Epidermal melanocyte (primary cell): Measurements from ENCODE around the gene KRT73.

ENCODE experiments used
- DNase-seq: peaks from one replicate; pipeline ENCODE4 v3.0.0; 2011; ENCODE audit warnings: low spot score; ENCODE audit not compliant: insufficient read length

The KRT73 gene

DNA sequence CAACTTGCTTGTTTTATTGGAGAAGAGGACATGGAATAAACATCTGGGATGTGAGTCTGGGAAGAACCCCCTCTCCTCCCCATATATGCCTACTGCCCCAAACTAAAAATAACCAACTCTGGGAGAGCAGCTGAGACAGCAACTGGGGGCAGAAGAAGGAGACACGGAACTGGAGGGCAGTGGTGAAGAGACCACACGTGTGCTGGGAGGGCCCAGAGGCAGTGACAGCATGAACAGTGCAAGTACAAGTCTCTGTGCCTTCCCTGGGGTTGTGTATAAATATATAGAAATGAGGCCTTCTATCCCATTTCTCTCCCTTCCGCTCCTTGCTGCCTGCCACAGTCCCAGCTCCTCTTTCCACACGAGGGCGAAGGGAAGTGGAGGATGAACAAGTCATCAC is 4.0 kb upstream of the KRT73 start:
- DNase-seq, result no peak

DNA sequence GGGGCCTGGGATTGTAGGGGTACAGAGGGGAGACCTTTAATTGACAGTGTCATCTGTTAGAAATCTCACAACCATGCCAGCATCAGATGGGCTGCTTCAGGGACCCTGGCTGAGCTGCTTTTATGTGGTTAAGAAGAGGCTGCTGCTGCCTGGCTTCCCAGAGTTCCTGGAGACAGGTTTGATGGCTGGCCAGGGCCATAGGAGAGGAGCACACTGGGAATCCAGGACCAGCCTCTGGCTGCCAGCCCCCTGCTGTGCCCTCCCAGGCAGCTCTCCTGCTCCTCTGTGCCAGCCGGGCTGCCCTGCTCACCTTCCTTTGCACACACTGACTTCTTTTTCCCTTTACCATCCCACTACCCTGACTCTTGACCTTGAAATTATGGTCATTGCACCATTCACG is 507 bp upstream of the KRT73 start:
- no peak for DNase-seq

DNA sequence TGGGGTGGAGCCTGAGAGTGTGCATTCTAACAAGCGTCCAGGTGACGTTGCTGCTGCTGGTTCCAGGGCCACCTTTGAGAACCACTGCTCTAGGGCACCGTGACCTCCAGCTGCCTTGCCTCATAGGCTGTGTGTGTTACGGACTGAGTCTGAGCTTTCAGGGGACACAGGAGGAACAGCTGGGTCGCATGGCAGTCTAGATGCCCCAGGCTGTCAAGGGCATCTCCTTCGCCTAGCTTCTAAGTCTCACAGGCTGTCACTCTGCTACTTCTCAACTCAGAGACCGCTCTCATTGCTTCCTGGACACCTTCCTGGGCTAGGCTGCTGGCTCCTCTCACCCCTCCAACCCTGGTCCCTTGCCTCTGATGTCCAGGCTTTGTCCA is 965 bp downstream of the KRT73 start:
- no peak for DNase-seq

DNA sequence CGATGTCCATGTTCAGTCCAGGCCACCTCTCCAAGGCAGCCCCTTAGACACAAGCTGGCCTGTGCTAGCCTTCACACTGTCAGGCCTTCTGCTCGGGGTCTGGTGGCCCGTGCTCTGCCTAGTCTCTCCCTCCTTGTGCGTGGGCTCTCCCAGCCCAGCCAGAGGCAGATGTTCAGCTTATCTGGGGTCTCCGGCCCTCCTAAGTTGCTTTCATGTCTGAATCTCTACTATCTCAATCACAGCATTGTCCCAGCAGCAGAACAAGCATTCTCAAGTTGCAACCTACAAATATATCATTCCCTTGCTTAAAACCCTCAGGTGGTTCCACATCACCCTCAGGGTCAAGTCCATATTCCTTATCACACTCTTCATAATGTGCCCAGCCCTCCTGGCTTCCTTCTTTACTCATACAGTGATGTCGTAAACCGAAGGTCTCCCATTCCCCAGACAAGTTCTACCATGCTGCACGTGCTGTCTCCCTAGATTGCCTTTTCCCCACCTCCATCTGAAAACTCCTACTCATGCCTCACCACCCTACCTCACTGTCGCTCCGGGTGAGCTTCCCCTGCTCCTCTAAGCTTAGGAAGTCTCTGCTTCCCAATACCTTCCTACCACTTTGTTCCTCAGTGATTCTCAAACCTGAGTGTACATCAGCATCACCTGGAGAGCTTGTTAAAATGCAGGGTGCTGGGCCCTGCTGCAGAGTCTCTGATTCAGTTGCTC is 1.5 kb downstream of the KRT73 start:
- DNase-seq, result no peak

DNA sequence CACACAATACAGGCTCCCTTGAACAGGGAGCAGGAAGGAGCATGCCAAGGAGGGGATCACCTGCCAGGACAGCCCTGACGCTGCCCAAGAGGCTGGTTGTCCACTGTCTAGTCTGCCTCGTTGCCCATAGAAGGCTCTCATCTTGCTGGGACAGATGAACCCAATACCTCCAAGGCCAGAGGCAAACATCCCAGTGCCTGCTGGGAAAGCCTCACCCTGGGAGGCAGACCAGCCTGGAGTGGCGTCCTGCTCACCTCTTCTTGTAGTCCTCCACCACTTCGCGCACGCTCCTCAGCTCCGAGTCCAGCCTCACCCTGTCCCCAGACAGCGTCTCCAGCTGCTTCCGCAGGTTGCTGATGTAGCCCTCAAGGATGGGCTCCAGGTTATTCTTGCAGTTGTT is 2.4 kb downstream of the KRT73 start:
- no peak for DNase-seq

DNA sequence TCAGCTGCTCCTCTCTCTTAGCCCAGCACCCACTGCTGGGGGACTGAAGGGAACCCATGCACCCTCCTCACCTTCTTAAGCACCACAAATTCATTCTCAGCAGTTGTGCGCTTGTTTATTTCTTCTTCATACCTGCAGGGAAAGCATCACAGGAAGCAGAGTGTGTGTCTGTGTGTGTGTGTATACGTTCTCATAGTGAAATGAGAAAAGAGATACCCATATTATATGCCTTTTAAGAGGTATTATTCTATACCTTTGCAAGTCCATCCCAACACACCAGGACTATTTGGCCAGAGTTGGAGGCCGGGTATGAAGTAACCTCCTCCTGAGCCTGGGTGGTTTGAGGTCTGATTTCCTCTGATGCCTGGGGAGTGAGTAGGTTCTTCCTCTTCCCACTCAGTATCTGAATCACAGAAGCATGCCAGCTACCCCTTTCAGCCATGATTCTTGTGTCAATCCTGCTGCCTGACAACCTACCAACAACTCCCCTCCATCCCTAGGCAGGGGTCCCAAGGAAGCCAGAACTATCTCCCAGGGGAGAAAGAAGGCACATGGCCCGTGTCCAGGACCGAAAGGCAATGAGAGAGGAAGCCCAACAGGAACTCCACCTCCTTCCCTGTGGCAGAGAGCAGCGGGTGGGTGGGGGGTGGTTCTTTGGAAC is 3.0 kb downstream of the KRT73 start:
- DNase-seq, result no peak

DNA sequence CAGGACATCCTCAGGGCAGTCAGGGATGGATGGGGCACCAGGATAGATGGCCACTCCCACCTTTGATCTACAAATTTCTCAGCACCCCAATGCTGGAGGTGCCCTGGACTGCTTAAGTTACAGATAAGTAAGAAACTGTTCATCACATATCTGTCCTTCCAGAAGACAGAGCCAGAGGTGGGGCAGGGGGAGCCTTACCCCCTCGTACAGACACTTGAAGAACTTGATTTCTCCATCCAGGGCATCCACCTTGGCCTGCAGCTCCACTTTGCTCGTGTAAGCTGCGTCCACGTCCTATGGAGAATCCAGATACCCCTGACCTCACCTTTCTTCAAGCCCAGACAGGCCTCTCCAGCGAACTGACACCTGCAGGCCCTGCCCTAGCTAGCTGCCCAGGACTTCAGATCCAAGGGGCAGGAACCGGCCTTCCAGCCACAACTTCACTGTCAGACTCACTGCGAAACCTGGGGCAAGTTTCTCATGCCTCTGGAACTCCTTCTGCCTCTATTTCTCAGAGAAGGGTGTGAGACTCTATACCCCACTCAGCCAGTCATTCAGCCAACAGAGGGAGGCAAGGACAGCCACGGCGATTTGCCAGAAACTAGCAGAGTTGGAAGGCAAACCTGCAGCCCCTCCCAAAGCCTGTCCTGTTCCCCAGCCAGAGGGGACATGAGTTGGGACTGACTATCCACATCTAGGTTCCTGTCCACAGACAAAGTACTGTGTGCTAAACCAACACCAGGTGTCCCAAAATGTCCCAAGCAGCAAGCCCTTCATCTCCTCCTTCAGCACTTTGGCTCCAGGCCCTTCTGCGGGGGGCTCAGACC is 3.8 kb downstream of the KRT73 start:
- DNase-seq, result no peak

DNA sequence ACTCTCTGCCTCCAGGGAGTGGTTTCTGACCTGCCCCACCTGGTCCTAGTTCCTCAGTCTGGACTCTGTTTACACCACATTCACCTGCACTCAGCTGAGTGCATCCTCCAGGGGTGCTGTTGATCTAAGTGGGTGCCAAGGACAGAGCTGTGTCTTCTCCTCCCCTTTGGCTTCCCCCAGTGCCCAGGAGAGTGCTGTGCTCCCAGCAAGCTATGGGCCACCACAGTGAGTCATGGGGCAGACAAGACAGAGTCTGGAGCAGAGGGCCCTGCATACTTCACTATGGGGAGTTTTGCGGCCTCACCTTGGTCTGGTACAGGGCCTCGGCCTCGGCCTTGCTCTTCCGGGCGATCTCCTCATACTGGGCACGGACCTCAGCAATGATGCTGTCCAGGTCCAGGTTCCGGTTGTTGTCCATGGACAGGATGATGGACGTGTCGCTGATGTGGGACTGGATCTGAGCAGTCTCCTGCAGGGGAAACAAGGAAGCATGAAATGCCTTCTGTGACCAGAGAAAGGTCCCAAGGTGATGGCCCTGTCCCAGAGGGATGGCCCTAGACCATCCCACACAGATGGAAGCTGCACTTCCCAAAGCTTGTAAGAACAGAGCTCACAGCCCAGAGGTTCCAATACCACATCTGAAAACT is 4.9 kb downstream of the KRT73 start:
- DNase-seq, result no peak

DNA sequence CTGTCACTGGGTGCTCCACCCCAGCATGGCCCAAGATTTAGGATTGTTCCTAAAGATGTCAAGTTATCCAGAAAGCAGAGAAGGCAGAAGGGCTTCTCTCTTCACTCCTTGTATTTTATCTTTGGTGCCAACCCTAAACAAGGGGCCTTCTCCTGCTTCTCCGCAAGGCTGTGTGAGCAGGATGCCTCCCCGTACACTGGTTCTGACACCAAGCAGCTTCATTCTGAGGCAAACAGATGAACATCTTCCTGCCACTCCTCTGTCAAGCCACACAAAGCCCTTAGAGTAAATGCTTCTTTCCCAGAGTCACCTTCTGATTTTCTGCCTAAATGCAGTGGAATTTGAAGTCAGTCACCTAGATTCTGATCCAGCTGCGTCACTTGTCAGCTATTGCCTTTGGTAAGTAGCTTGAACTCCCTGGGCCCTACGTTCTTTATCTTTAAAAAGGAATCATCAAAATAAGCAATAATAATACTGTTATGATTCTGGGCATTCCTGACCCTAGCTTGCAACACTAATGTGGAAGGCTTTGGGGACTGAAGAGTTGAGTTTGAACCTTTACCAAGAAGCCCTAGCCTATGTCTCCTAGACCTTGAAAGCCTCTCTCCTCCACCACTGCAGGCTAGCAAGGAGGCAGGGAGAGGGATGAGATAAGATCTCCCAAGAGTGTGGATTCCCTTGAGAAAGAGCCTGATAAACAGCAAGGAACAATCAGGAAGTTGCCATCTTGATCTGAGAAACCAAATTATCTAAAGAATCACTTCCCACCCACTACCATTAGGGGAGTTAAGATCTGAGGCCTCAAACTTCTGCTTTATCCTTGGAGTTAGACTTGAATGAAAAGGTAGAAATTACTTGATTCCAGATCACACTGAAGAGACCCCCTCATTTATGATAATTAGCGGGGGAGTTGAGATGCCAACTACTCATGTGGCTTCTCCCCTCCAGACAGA is 5.7 kb downstream of the KRT73 start:
- no peak for DNase-seq

DNA sequence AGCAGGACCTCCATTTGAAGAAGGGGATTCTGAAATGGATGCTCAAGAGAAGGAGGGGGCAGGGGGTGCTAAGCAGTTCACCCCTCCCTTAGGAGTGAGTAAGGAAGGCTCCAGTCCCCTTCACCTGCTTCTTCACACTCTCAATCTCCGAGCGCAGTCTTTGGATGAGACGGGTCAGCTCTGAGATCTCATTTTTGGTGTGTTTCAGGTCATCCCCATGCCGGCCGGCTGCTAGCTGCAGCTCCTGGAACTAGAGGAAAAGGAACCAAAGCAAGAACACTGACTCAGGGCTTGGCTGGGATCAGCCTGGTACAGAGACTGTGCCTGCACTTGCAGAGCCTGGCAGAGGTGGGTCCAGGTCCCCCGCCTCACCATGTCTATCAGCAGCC is 7.3 kb downstream of the KRT73 start:
- DNase-seq, result no peak

DNA sequence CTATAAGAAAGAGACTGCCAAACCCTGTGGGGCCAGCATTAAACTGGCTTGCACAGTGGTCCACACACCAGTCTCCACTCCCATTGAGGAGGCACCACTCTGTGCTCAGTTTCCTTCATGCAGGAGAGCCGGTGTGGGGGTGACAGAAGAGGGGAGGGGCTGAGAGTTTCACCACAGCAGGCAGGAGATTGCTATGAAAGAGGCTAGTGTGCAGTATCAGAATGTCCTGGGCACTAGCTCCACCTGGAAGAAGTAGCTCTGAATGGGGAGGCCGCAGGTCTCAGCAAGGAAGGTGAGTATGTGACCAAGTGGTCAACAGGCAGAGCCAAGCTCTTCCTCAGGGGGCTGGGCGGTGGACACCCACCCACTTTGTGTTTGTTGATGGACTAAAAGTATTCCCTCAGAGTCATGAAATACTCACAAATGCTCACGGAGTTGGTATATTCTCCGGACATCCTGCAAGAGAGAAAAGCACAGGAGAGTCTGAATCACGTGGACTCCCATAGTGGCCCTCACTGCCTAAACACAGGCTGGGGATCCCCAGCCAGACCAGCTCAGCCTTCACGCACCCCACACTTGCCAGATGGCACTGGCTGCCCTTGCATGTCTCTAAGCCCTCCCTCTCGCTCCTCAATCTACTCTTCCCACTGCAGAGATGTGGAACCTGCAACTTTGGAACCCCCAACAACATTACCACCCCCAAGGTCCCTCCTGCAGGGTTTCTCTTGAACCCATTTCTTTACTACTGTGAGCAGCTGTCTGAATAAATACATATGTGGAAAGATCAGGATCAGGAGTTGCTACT is 9.3 kb downstream of the KRT73 start:
- no peak for DNase-seq

DNA sequence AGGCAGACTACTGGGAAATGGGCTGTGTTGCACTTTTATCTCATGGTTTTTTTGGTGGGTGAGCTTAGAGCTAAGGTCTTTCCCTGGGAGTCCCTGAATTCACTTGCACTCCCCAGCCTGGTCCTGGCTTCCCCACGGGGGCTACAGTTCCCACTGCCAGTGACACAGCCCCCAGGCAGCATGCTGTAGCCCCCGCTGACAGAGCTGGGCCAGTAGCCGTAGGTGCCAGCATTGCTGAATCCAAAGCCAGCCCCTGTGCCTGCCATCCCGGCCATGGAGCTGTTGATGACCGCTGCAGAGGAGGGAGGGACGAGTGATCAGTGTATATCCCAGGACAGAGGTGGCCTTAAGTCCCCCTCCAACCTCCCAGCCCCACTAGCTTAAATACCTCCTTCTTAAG is 10.2 kb downstream of the KRT73 start:
- no peak for DNase-seq

DNA sequence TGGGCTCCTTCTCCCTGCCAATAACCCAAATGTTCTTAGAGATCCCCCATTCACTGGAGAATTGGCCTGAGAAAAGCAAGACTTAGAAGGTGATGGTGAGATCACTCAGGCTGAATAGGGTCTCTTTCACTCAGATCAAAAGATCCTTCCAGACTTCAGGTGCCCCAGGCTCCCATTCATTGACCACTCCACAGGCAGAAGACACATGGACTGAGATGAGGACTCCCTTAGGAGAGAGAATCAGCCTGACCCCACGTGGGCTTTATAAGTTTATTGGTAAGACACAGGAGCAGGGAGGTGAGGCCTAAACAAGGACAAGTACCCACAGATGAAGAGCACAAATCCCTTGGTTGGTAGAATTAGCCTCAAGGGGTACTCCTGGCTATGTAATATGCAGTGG is 11.0 kb downstream of the KRT73 start:
- DNase-seq, result no peak

DNA sequence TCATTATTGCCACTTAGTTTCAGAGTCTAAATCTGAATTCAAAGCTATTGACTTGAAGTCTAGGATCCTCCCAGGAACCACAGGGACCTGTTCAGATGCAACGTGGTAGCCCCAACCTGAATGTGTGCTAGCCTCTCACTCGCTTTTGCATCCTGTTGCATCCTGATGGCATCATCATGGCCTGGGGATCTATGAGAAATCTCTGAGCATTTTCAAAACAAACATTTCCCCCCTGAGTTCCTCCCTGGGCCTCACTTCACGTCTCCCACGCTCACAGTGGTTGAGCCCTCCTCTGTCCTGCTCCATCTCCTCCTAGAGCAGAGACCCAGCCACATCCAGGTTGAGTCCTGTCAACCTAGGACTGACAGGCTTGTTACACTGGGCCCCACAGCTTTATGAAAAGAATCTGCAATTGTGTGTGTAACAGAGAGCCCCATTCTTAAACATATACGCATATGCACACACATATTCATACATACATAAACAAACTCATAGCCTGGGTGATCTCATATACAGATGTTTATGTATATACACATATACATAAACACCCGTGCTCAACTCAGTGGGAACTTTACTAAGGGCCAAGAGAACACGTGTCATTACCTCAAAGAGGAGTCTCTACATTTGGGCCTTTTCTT is 11.7 kb downstream of the KRT73 start:
- DNase-seq, result no peak

DNA sequence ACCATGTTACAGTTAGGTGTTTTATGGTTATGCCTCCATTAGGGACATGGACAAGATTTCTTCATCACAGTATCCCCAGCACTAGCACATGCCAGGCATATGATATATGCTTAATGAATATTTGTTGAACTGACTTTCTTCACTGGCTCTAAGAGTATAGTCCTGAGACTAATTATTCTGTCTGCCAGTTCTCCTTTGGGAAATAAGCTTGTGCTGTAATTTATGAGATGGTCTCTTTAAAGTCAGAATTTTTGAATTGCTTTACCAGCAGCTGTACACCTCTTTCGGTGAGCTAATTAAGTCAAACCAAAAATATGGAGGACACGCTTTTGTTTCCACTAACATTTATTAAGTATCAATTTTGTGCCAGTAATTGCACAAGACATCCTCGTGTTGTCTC is 12.3 kb downstream of the KRT73 start:
- no peak for DNase-seq

DNA sequence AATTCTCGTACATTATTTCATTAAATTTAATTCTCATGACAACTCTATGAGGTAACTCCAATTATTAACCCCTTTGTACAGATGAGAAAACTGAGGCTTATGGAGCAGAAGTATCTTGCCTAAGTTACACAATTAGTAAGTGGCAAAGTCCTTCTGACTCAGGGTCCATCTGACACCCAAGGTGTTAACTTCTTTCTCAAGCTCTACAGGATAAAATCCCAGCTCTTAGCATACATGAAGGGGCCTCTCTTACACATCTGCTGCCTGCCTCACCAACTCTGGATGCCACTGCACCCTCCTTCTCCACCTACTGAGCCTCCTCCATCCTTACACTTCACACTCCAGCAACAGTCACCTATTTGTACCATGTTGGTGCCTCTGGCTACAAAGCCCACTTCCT is 12.8 kb downstream of the KRT73 start:
- DNase-seq, result no peak

DNA sequence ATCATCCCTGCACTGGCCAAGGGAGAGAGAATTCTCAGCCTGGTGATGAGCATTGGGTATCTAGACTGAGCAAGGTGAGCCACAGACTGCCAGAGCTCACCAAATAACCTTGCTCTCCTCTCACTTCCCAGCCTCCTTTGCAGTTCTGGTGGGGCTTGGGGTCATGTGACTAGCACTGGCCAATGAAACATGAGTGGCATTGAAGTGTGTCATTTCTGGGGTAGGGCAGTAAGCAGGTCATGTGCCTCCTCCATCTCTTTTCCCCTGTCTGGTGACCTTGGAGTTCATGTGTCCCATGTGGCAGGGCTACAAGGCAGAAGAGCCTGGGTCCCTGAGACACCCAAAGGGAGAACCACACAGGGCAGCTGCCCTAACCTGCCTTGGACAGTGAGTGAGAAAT is 13.5 kb downstream of the KRT73 start:
- DNase-seq, result no peak

DNA sequence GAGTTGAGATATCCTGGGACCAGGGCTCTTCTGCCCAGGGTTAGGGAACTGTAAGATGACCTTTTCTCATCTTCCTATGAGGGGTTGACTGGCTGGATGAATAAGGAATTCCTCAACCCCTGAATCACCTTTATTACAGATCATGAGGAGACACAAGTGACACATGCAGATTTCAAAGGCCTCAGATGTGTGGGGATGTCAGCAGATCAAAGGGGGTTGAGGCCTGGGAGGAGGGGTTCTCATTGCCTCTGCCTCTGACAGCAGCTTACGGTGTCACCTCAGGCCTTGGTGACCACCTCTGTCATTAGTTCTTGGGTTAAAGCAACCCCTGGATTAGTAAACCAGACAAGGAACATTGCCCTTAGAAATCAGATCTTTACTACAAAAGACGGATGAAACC is 15.0 kb downstream of the KRT73 start:
- no peak for DNase-seq

DNA sequence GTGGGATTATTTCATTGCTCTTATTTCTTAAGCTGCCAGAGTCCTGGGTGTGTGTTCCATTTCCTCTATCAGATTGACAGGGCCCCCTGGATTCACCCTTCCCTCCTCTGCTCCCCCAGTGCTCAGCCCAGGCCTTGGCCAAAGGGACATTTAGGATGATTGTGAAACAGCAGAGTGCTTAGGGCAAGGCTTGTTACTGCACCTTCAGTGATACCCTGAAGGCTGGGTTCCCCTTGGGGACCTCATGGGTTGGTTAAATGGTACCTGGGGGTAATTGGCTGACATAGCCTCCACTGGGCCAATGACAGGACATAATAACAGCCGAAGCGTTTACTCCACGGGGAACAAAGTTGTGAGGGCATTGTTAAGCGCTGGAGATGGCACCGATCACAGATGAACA is 15.8 kb downstream of the KRT73 start:
- DNase-seq, result no peak

DNA sequence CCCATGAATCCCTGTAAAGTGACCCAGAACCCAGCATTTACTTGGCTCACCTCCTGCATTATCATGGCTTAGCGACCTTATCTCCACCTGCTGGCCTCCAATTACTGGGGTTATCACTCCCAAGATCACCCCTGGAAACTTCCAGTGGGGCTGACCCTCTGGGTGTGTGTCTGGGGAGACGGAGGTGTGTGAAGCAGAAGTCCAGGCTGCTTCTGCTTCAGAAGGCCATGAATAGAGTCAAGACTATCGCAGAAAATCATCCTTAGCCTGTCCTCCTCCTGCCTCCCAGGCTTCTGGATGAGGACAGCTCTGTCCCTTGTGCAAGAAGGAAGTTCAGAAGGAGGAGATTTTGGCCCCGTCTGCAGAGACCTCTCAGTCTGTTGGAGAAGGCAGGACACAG is 16.7 kb downstream of the KRT73 start:
- no peak for DNase-seq
